PC-3 (cell line): Measurements from ENCODE around the gene PKDREJ.

ENCODE experiments used
- CTCF ChIP-seq: fragments of 300-600 bp; sonication (generic); conservative IDR thresholded peaks from 2 replicates; pipeline ENCODE4 v1.5.1; 2017; ENCODE audit warnings: antibody characterized with exemption, low read depth, mild to moderate bottlenecking, low read length
- EZH2 ChIP-seq: fragments of 300-600 bp; sonication (generic); IDR thresholded peaks from one replicate; pipeline ENCODE4 v1.6.1; 2017; ENCODE audit warnings: antibody characterized with exemption, mild to moderate bottlenecking, low read length; ENCODE audit not compliant: unreplicated experiment
- EZH2phosphoT487 ChIP-seq: fragments of 300-600 bp; sonication (generic); IDR thresholded peaks from 2 replicates; pipeline ENCODE4 v1.6.1; 2018; ENCODE audit warnings: mild to moderate bottlenecking, antibody characterized with exemption, low read length, borderline replicate concordance

GRCh38 chr22:46240907-46241306, 22.2 kb downstream of the PKDREJ start:
- TF ChIP-seq EZH2, result no peak
- no peak for TF ChIP-seq CTCF
- TF ChIP-seq EZH2phosphoT487, result no peak
